Measurements from ENCODE around the gene TAS2R1. TPM values are rescaled to one million over a fixed set of nuclear protein-coding genes. Genes with fewer than 3 reads are reported as not detected.

TAS2R1 gene
- total RNA-seq, 1 experiment from 2014 or later = not detected

DNA sequence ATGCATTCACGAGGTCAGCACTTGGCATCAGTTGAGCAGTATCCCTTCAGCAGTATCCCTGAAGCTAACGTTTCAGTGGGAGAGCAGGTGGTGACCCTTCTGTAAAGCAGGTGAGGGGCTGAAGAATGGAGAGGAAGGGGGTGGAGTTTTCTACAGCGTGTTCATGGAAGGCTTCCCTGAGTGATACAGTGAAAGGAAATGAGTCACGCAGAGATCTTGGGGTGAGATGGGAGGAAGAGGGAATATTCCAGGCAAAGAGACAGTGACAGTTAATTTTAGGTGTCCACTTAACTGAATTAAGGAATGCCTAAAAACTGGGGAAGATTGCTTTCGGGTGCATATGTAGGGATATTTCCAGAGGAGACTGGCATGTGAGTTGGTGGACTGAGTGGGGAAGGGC is 25.7 kb downstream of the TAS2R1 start (continued):
- TF ChIP-seq, protein P1, sequence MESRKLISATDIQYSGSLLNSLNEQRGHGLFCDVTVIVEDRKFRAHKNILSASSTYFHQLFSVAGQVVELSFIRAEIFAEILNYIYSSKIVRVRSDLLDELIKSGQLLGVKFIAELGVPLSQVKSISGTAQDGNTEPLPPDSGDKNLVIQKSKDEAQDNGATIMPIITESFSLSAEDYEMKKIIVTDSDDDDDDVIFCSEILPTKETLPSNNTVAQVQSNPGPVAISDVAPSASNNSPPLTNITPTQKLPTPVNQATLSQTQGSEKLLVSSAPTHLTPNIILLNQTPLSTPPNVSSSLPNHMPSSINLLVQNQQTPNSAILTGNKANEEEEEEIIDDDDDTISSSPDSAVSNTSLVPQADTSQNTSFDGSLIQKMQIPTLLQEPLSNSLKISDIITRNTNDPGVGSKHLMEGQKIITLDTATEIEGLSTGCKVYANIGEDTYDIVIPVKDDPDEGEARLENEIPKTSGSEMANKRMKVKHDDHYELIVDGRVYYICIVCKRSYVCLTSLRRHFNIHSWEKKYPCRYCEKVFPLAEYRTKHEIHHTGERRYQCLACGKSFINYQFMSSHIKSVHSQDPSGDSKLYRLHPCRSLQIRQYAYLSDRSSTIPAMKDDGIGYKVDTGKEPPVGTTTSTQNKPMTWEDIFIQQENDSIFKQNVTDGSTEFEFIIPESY (IDR thresholded peaks at IDR 0.05; ENCODE audit: extremely low read depth, insufficient replicate concordance, low read length) = no peak
- TF ChIP-seq ELF1 (IDR thresholded peaks at IDR 0.05; ENCODE audit: borderline replicate concordance, low read depth) = no peak

DNA sequence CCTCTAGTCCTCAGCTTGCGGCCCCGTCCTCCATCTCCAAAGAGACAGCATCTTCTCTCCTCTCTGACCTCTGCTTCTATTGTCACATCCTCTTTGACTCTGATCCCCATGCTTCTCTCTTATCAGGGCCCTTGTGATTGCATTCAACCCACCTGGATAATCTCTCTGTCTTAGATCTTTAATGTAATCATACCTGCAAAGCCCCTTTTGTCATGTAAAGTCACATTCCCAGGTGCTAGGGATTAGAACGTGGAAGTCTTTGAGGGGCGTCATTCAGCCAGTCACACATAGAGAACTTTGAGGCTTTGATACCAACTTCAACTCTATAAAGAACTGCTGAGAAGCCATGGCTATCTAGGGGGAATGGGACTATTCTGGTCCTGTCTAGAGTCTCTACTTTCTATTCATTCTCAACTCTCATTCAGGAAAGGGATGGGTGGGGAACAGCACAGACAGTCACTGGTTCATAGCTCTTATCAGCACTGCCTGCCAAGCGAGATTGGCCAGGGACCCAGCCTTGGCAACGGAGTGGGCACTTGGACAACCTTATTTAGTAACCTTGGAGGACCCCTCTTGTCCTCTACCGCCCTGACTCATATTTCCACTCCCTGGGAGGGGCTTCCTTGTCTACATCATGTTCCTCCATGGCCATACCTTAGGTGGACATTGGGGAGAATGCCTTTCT is 29.0 kb downstream of the TAS2R1 start:
- ATAC-seq (no peak), DNase-seq (ENCODE audit: low read depth, low spot score) (no peak)
- Histone ChIP-seq H3K4me3 (replicated peaks in 1 of 2; ENCODE audit: low read depth in 1 of 2, low read length in 2 of 2) (no peak overlapping the region), H3K36me3 (ENCODE audit: control insufficient read depth in 1 of 2, insufficient read depth in 2 of 2, low read length in 2 of 2) (no peaks in the 10 kb centered on the region), H3K9ac (ENCODE audit: low read length) (no peak overlapping the region), H3K9me3 (ENCODE audit: control insufficient read depth in 1 of 2, insufficient read depth in 1 of 2, low read depth in 1 of 2, low read length in 2 of 2) (peaks cover 0 to 10% of the 10 kb centered on the region in 2 experiments; a peak in 2 of 4 replicates), H3K4me1 (ENCODE audit: control insufficient read depth in 1 of 2, insufficient read depth in 2 of 2, low read length in 2 of 2) (no peaks in the 10 kb centered on the region), H3K27me3 (ENCODE audit: insufficient read depth, low read length) (no peaks in the 10 kb centered on the region), H4K20me1 (ENCODE audit: insufficient read depth) (no peaks in the 10 kb centered on the region), H3K27ac (ENCODE audit: low read depth, low read length) (no peak overlapping the region), H3K9me2 (ENCODE audit: insufficient read depth) (no peaks in the 10 kb centered on the region), H2AFZ (ENCODE audit: low read depth, low read length, poor library complexity, severe bottlenecking) (no peak overlapping the region), H3K79me2 (ENCODE audit: insufficient read depth, low read length) (no peaks in the 10 kb centered on the region), H3K4me2 (ENCODE audit: low read length) (no peak overlapping the region)
- POLR2A ChIA-PET = no interaction called here
- no TSS peak for BruUV-seq (replicated peaks)
- RAD21 ChIA-PET (ENCODE audit: low non-redundant PET in 1 of 2, low total read pairs in 2 of 2, uncharacterized antibody in 2 of 2, unreplicated experiment in 2 of 2) = no interaction called here
- CTCF ChIA-PET = no interaction called here
- intact Hi-C loops (cut with micrococcal nuclease) = no loop called here
- TF ChIP-seq SRF (IDR thresholded peaks at IDR 0.05; ENCODE audit: low read depth) = no peak
- TF ChIP-seq, protein P2, sequence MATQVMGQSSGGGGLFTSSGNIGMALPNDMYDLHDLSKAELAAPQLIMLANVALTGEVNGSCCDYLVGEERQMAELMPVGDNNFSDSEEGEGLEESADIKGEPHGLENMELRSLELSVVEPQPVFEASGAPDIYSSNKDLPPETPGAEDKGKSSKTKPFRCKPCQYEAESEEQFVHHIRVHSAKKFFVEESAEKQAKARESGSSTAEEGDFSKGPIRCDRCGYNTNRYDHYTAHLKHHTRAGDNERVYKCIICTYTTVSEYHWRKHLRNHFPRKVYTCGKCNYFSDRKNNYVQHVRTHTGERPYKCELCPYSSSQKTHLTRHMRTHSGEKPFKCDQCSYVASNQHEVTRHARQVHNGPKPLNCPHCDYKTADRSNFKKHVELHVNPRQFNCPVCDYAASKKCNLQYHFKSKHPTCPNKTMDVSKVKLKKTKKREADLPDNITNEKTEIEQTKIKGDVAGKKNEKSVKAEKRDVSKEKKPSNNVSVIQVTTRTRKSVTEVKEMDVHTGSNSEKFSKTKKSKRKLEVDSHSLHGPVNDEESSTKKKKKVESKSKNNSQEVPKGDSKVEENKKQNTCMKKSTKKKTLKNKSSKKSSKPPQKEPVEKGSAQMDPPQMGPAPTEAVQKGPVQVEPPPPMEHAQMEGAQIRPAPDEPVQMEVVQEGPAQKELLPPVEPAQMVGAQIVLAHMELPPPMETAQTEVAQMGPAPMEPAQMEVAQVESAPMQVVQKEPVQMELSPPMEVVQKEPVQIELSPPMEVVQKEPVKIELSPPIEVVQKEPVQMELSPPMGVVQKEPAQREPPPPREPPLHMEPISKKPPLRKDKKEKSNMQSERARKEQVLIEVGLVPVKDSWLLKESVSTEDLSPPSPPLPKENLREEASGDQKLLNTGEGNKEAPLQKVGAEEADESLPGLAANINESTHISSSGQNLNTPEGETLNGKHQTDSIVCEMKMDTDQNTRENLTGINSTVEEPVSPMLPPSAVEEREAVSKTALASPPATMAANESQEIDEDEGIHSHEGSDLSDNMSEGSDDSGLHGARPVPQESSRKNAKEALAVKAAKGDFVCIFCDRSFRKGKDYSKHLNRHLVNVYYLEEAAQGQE (IDR thresholded peaks at IDR 0.05; ENCODE audit: low read depth) = no peak
- TF ChIP-seq, protein P3, sequence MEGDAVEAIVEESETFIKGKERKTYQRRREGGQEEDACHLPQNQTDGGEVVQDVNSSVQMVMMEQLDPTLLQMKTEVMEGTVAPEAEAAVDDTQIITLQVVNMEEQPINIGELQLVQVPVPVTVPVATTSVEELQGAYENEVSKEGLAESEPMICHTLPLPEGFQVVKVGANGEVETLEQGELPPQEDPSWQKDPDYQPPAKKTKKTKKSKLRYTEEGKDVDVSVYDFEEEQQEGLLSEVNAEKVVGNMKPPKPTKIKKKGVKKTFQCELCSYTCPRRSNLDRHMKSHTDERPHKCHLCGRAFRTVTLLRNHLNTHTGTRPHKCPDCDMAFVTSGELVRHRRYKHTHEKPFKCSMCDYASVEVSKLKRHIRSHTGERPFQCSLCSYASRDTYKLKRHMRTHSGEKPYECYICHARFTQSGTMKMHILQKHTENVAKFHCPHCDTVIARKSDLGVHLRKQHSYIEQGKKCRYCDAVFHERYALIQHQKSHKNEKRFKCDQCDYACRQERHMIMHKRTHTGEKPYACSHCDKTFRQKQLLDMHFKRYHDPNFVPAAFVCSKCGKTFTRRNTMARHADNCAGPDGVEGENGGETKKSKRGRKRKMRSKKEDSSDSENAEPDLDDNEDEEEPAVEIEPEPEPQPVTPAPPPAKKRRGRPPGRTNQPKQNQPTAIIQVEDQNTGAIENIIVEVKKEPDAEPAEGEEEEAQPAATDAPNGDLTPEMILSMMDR (IDR thresholded peaks at IDR 0.05 in 2 of 3, conservative IDR thresholded peaks at IDR 0.05 in 1 of 3; ENCODE audit: borderline replicate concordance in 1 of 3, insufficient read depth in 1 of 3, low read depth in 2 of 3, low read length in 2 of 3) = no peak
- TF ChIP-seq EZH2phosphoT487 (IDR thresholded peaks at IDR 0.05; ENCODE audit: borderline replicate concordance) = no peak
- no peak for TF ChIP-seq EZH2 (IDR thresholded peaks at IDR 0.05)
- TF ChIP-seq RAD21 (IDR thresholded peaks at IDR 0.05; ENCODE audit: low read depth) = no peak
- no peak for TF ChIP-seq ZFX (IDR thresholded peaks at IDR 0.05)
- TF ChIP-seq ZNF274 (IDR thresholded peaks at IDR 0.05; ENCODE audit: low read depth, low read length) = no peak
- TF ChIP-seq YY1 (IDR thresholded peaks at IDR 0.05; ENCODE audit: extremely low read depth, insufficient replicate concordance, low read depth, low read length) = no peak
- TF ChIP-seq JUND (IDR thresholded peaks at IDR 0.05) = no peak
- TF ChIP-seq SP1 (IDR thresholded peaks at IDR 0.05; ENCODE audit: low read depth) = no peak
- TF ChIP-seq POLR2A (IDR thresholded peaks at IDR 0.05; ENCODE audit: borderline replicate concordance, extremely low read depth, insufficient read depth, insufficient read length) = no peak
- no peak for TF ChIP-seq POLR2AphosphoS5 (IDR thresholded peaks at IDR 0.05; ENCODE audit: low read depth, low read length)
- TF ChIP-seq, protein P1 (IDR thresholded peaks at IDR 0.05; ENCODE audit: extremely low read depth, insufficient replicate concordance, low read length) = no peak

All from HCT116 (cell line).